ENCODE measurements around the gene OR2T34. TPM values are rescaled to one million over a fixed set of nuclear protein-coding genes. Genes with fewer than 3 reads are reported as not detected.
"Not testable (repeated sequence)": the region's sequence is repeated elsewhere in the genome, so short reads cannot be mapped to it uniquely, and the experiment has no call there.

OR2T34 gene
- total RNA-seq, 1 donor from 2014 or later: not detected

GRCh38 chr1:248565530-248566373 lies 8.8 kb downstream of the OR2T34 start:
- H3K36me3 ChIP-seq (ENCODE audit: control insufficient read depth, insufficient read depth, low read length); H3K27me3 ChIP-seq (ENCODE audit: control insufficient read depth, insufficient read depth, low read length); DNase-seq (ENCODE audit: low read depth); H3K4me3 ChIP-seq (ENCODE audit: low read depth, low read length): not testable (repeated sequence)

- H3K27me3 ChIP-seq (ENCODE audit: control insufficient read depth, insufficient read depth, low read length); H3K36me3 ChIP-seq (ENCODE audit: control insufficient read depth, insufficient read depth, low read length); DNase-seq (ENCODE audit: low read depth); H3K4me3 ChIP-seq (ENCODE audit: low read depth, low read length): not testable (repeated sequence)
These were observed 11.9 kb downstream of the OR2T34 start, which contains the start of gene OR2T29 for GRCh38 chr1:248562672-248563071. Gene OR2T29 (minus strand): TSS chr1:248562772. CDS start chr1:248559491, 3,281 bp downstream.

- not testable (repeated sequence) for H3K36me3 ChIP-seq (ENCODE audit: control insufficient read depth, insufficient read depth, low read length); DNase-seq (ENCODE audit: low read depth); H3K4me3 ChIP-seq (ENCODE audit: low read depth, low read length); H3K27me3 ChIP-seq (ENCODE audit: control insufficient read depth, insufficient read depth, low read length)
These were observed 23.5 kb downstream of the OR2T34 start for GRCh38 chr1:248551027-248551426.

- not testable (repeated sequence) for DNase-seq (ENCODE audit: low read depth); H3K36me3 ChIP-seq (ENCODE audit: control insufficient read depth, insufficient read depth, low read length); H3K4me3 ChIP-seq (ENCODE audit: low read depth, low read length); H3K27me3 ChIP-seq (ENCODE audit: control insufficient read depth, insufficient read depth, low read length)
These were observed 27.2 kb downstream of the OR2T34 start for GRCh38 chr1:248547383-248547782.

GRCh38 chr1:248537449-248537848 lies 37.1 kb downstream of the OR2T34 start:
- not testable (repeated sequence) for H3K4me3 ChIP-seq (ENCODE audit: low read depth, low read length)

More at GRCh38 chr1:248537449-248537848, 37.1 kb downstream of the OR2T34 start:
- DNase-seq (ENCODE audit: low read depth); H3K27me3 ChIP-seq (ENCODE audit: control insufficient read depth, insufficient read depth, low read length); H3K36me3 ChIP-seq (ENCODE audit: control insufficient read depth, insufficient read depth, low read length): not testable (repeated sequence)

Other genes starting within 250 kb of the OR2T34 start
- gene OR14C36, start 226.0 kb downstream of the OR2T34 start, total RNA-seq: not detected in 2 replicates
- not detected in 2 replicates for gene OR2T4, start 213.1 kb downstream of the OR2T34 start, total RNA-seq
- gene OR2T6, start 199.0 kb downstream of the OR2T34 start, total RNA-seq: not detected in 2 replicates
- not detected in 2 replicates for gene OR2T1, start 171.7 kb downstream of the OR2T34 start, total RNA-seq
- not detected in 2 replicates for gene OR2T2, start 129.1 kb downstream of the OR2T34 start, total RNA-seq
- gene OR2T3, start 101.4 kb downstream of the OR2T34 start, total RNA-seq: not detected in 2 replicates
- gene OR2T5, start 86.2 kb downstream of the OR2T34 start, total RNA-seq: not detected in 2 replicates
- not detected in 2 replicates for gene OR2G6, start 66.7 kb downstream of the OR2T34 start, total RNA-seq
- not detected in 2 replicates for gene OR2T29, start 12.0 kb downstream of the OR2T34 start, total RNA-seq
- gene OR2T10, start 22.9 kb upstream of the OR2T34 start, total RNA-seq: not detected in 2 replicates
- gene OR2T11, start 60.3 kb upstream of the OR2T34 start, total RNA-seq: not detected in 2 replicates
- not detected in 2 replicates for gene OR2T35, start 70.5 kb upstream of the OR2T34 start, total RNA-seq
- not detected in 2 replicates for gene OR2T27, start 80.8 kb upstream of the OR2T34 start, total RNA-seq
- gene OR14I1, start 128.0 kb upstream of the OR2T34 start, total RNA-seq: not detected in 2 replicates
- not detected in 2 replicates for gene LYPD8, start 181.0 kb upstream of the OR2T34 start, total RNA-seq

Measured in kidney epithelial cell (primary cell).